SH-SY5Y (cell line): ENCODE results near the gene SLC1A4.

ENCODE experiments used
- GATA2 ChIP-seq: IDR thresholded peaks from 2 replicates; pipeline ENCODE4 v1.6.1; 2011; ENCODE audit warnings: mild to moderate bottlenecking, low read depth, low read length
- GATA3 ChIP-seq: IDR thresholded peaks from 2 replicates; pipeline ENCODE4 v1.6.1; 2011; ENCODE audit warnings: low read depth, mild to moderate bottlenecking, low read length, moderate library complexity

Gene SLC1A4

GRCh38 chr2:65057391-65058052 is 68.3 kb downstream of the SLC1A4 start:
- TF ChIP-seq GATA3 = no peak
- TF ChIP-seq GATA2 = no peak

- TF ChIP-seq GATA3 (no peak), GATA2 (no peak)
These were observed 69.9 kb downstream of the SLC1A4 start for GRCh38 chr2:65059071-65059470.

- TF ChIP-seq GATA2 (no peak), GATA3 (no peak)
These were observed 72.1 kb downstream of the SLC1A4 start for GRCh38 chr2:65061146-65061909.

GRCh38 chr2:65061910-65062339 is 72.7 kb downstream of the SLC1A4 start:
- TF ChIP-seq GATA2 (no peak), GATA3 (no peak)

GRCh38 chr2:65062843-65063825 is 73.9 kb downstream of the SLC1A4 start:
- no peak for TF ChIP-seq GATA2
- TF ChIP-seq GATA3 = no peak

- no peak for TF ChIP-seq GATA2
- no peak for TF ChIP-seq GATA3
These were observed 75.7 kb downstream of the SLC1A4 start for GRCh38 chr2:65064728-65065552.

GRCh38 chr2:65067806-65068553 is 78.8 kb downstream of the SLC1A4 start:
- TF ChIP-seq GATA3 (no peak), GATA2 (no peak)

GRCh38 chr2:65069439-65069824 is 80.2 kb downstream of the SLC1A4 start:
- TF ChIP-seq GATA2 (no peak), GATA3 (no peak)

- TF ChIP-seq GATA2 = no peak
- no peak for TF ChIP-seq GATA3
These were observed 81.1 kb downstream of the SLC1A4 start for GRCh38 chr2:65070172-65070830.

- TF ChIP-seq GATA2 = no peak
- no peak for TF ChIP-seq GATA3
These were observed 81.7 kb downstream of the SLC1A4 start for GRCh38 chr2:65070856-65071255.

- TF ChIP-seq GATA3 (no peak), GATA2 (no peak)
These were observed 82.4 kb downstream of the SLC1A4 start for GRCh38 chr2:65071499-65072180.

GRCh38 chr2:65072181-65072970 is 83.2 kb downstream of the SLC1A4 start:
- no peak for TF ChIP-seq GATA3
- TF ChIP-seq GATA2 = no peak
